Natural killer cell (primary cell): ENCODE data around the gene CTNNA3. TPM values are rescaled to one million over a fixed set of nuclear protein-coding genes. Genes with fewer than 3 reads are reported as not detected.

Experiments used
- ATAC-seq, 3 donors: fragments of 150-1000 bp in 2 of 3; fragments of 200-7000 bp in 1 of 3; cut with Tn5 transposase; 1 replicate in 1 of 3; 2 replicates in 2 of 3; pipeline ENCODE4 v1.10.0; 2021; ENCODE audit warnings: mild to moderate bottlenecking in 2 of 3, moderate library complexity in 2 of 3
- DNase-seq, 2 donors: peaks; one replicate each; pipeline versions ENCODE4 v3.0.0 to v3.0.0-alpha.2; 2013 to 2021; ENCODE audit warnings: mixed read lengths in 1 of 2
- H3K27ac ChIP-seq: one replicate; pipeline ENCODE4 v1.5.1; 2013; ENCODE audit warnings: mild to moderate bottlenecking, low read length
- H3K27me3 ChIP-seq: one replicate; pipeline ENCODE4 v1.6.1; 2013; ENCODE audit warnings: low read length; ENCODE audit not compliant: control insufficient read depth, insufficient read depth
- H3K36me3 ChIP-seq: one replicate; pipeline ENCODE4 v1.6.1; 2013; ENCODE audit warnings: low read length; ENCODE audit not compliant: control insufficient read depth, insufficient read depth
- H3K4me1 ChIP-seq: one replicate; pipeline ENCODE4 v1.6.1; 2013; ENCODE audit warnings: low read length; ENCODE audit not compliant: control insufficient read depth, insufficient read depth
- H3K4me3 ChIP-seq: one replicate; pipeline ENCODE4 v1.5.1; 2013; ENCODE audit warnings: low read length
- H3K9me3 ChIP-seq: one replicate; pipeline ENCODE4 v1.6.1; 2013; ENCODE audit warnings: low read length; ENCODE audit not compliant: control insufficient read depth, insufficient read depth
- H3K27ac Mint-ChIP-seq, 2 donors: one replicate each; pipeline ENCODE4 v1.8.0; 2022; ENCODE audit warnings: mild to moderate bottlenecking in 2 of 2, mixed read lengths in 2 of 2, moderate library complexity in 1 of 2
- H3K27me3 Mint-ChIP-seq, 2 donors: one replicate each; pipeline ENCODE4 v1.8.0; 2022; ENCODE audit warnings: low read depth in 2 of 2, mixed read lengths in 2 of 2
- H3K36me3 Mint-ChIP-seq: one replicate; pipeline ENCODE4 v1.8.0; 2022; ENCODE audit warnings: mixed read lengths
- H3K4me1 Mint-ChIP-seq, 2 donors: one replicate each; pipeline ENCODE4 v1.8.0; 2022; ENCODE audit warnings: mixed read lengths in 2 of 2
- H3K4me3 Mint-ChIP-seq: one replicate; pipeline ENCODE4 v1.8.0; 2022; ENCODE audit warnings: mild to moderate bottlenecking, moderate library complexity, mixed read lengths
- H3K9me3 Mint-ChIP-seq, 2 donors: one replicate each; pipeline ENCODE4 v1.8.0; 2022; ENCODE audit warnings: mixed read lengths in 2 of 2
- CTCF ChIP-seq: fragments of 200-600 bp; IDR thresholded peaks from one replicate; pipeline ENCODE4 v1.8.0; 2022; ENCODE audit warnings: antibody characterized with exemption
- WGBS: methylation state at CpG from one replicate; pipeline ENCODE4 v1.1.7; 2013; ENCODE audit warnings: missing lambda C conversion rate; ENCODE audit not compliant: insufficient coverage; 5-methylcytosine and 5-hydroxymethylcytosine counted together
- intact Hi-C: fragments of 100-400 bp; cut with micrococcal nuclease; formaldehyde crosslinking; loops from one replicate; pipeline ENCODE4 v1.14.2; 2022
- total RNA-seq, 4 donors: library from RNA; stranded (reverse); fragments of 120-200 nt in 1 of 4; gene quantifications; one replicate each; pipeline versions ENCODE4 v1.2.3 to v1.2.4, GENCODE V29; 2013 to 2022

Gene CTNNA3
- total RNA-seq, 3 donors from 2014 or later (not counting 1 experiment from before 2014, with no cell fraction given): not detected

- H3K27me3 Mint-ChIP-seq: no peaks in the 10 kb centered on the region
Measured at GRCh38 chr10:66773472-66773817, 922.5 kb downstream of the CTNNA3 start.

DNA sequence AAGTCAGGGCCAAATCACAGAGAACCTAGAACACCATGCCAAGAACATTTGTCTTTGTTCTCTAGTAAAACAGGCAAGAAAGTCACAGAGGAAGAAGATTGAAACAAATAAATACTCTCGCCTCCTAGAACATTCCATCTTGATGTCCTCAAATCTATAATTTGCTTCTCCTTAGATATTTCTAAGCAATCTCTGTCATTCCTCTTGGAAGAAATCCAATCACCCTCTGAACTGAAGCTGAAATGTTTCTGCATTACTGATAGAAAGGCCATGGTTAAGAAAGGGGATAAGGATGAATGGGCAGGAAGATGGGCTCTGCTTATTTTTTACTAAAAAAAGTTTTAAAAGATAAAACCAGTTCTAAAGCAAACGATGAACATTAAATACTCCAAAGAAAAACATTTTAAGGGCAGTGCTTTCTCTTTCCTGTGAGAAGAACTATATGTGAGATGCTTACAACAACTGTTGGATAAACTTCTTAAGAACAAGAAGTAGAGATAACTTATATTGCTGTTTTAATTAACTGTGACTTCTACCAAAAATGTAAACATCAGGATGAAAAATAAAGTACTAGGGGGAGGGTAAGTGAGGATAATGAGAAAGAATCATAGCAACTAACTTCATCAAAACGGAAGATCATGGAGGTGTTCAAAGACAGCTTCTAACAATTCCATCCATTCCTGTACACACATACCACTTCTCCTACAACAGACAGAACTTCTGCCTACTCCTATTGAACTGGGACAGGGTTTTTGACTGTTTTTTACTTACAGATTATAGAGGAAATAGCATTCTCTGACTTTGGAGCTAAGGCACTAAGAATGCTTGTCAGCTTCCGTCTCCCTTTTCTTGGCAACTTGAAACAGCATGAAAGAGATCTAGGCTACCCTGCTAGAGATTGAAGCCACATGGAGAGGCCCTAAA lies 923.2 kb downstream of the CTNNA3 start:
- no peaks in the 10 kb centered on the region for H3K27me3 ChIP-seq
- Mint-ChIP-seq H3K36me3 (no peaks in the 10 kb centered on the region), H3K9me3 (peaks cover 7 to 17% of the 10 kb centered on the region in 2 donors), H3K4me1 (no peaks in the 10 kb centered on the region), H3K27me3 (no peaks in the 10 kb centered on the region), H3K27ac (no peak overlapping the region), H3K4me3 (no peak overlapping the region)
- DNase-seq (no peak), ATAC-seq (no peak)
- no peak for TF ChIP-seq CTCF
- WGBS: 90% methylated on average over 2 of the region's 4 CpGs
- no peaks in the 10 kb centered on the region for H3K36me3 ChIP-seq
- H3K9me3 ChIP-seq: no peaks in the 10 kb centered on the region
- H3K27ac ChIP-seq: no peak overlapping the region
- H3K4me1 ChIP-seq: no peaks in the 10 kb centered on the region
- H3K4me3 ChIP-seq: no peak overlapping the region
- intact Hi-C loops: no loop called here

More at GRCh38 chr10:66773472-66773817, 922.5 kb downstream of the CTNNA3 start:
- Histone ChIP-seq H3K36me3 (no peaks in the 10 kb centered on the region), H3K27ac (no peak overlapping the region), H3K9me3 (no peaks in the 10 kb centered on the region), H3K4me3 (no peak overlapping the region), H3K27me3 (no peaks in the 10 kb centered on the region), H3K4me1 (no peaks in the 10 kb centered on the region)
- ATAC-seq (no peak), DNase-seq (no peak)
- Mint-ChIP-seq H3K4me3 (no peak overlapping the region), H3K4me1 (no peaks in the 10 kb centered on the region), H3K9me3 (peaks cover 3 to 14% of the 10 kb centered on the region in 2 donors), H3K36me3 (no peaks in the 10 kb centered on the region), H3K27ac (no peak overlapping the region)
- WGBS: 88% methylated on average over 6 of the region's 7 CpGs
- TF ChIP-seq CTCF: no peak
- intact Hi-C loops: no loop called here

DNA sequence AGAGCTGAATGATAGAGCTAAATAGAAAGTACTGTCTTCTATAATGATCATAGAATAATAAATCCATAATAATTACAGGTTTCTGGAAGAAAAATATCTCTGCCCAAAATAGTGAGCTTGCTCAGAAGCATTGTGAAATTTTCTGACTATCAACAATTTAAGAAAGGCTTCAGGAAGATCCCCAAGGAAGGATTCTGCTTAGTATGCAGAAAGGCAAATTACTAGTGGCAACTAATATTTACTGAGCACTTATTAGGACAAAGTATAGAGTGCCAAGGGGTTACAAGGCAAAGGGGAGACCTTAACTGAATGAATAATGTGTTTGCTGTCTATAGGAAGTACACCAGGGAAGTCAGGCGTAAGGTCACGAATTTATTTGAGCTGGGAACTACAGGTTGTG lies 928.3 kb downstream of the CTNNA3 start:
- Mint-ChIP-seq H3K9me3 (peaks cover 11 to 15% of the 10 kb centered on the region in 2 donors), H3K27me3 (no peaks in the 10 kb centered on the region), H3K4me1 (no peaks in the 10 kb centered on the region), H3K4me3 (no peak overlapping the region), H3K36me3 (no peaks in the 10 kb centered on the region), H3K27ac (no peak overlapping the region)
- no peak overlapping the region for H3K4me3 ChIP-seq
- ATAC-seq (no peak), DNase-seq (no peak)
- no peak overlapping the region for H3K27ac ChIP-seq
- intact Hi-C loops: no loop called here
- no peaks in the 10 kb centered on the region for H3K4me1 ChIP-seq
- TF ChIP-seq CTCF: no peak
- H3K36me3 ChIP-seq: no peaks in the 10 kb centered on the region
- no peaks in the 10 kb centered on the region for H3K27me3 ChIP-seq
- 0% methylated on average over 2 of the region's 2 CpGs for WGBS
- H3K9me3 ChIP-seq: no peaks in the 10 kb centered on the region
